K562 (cell line): ENCODE measurements around the gene CHCHD1. TPM values are rescaled to one million over a fixed set of nuclear protein-coding genes. Genes with fewer than 3 reads are reported as not detected.
A peak's percentile ranks its signal among the peaks of the same experiment; 100 is the strongest.

Experiments used
- CBX2 ChIP-seq: fragments of 200-600 bp; sonication (generic); IDR thresholded peaks from one replicate; pipeline ENCODE4 v1.6.1; 2012; ENCODE audit warnings: mild to moderate bottlenecking, low read length, inconsistent platforms; ENCODE audit not compliant: insufficient read depth, poor library complexity, severe bottlenecking
- CHD1 ChIP-seq: fragments of 200-600 bp; sonication (generic); IDR thresholded peaks from one replicate; pipeline ENCODE4 v1.6.1; 2012; ENCODE audit warnings: mild to moderate bottlenecking, moderate library complexity, low read length, inconsistent platforms
- CXXC5 ChIP-seq: fragments of 250-450 bp; sonication (Bioruptor Pico); IDR thresholded peaks from 2 replicates; pipeline ENCODE4 v1.8.0; 2022; ENCODE audit warnings: inconsistent platforms, mild to moderate bottlenecking, moderate library complexity
- DACH1 ChIP-seq: fragments of 450-650 bp; IDR thresholded peaks from 2 replicates; pipeline ENCODE4 v1.6.1; 2018; ENCODE audit not compliant: partially characterized antibody
- FOXM1 ChIP-seq, 2 experiments: fragments of 450-650 bp in 1 of 2; sonication (generic) in 1 of 2; formaldehyde crosslinking in 1 of 2; IDR thresholded peaks; 2 replicates each; pipeline versions ENCODE4 v1.6.1 to v1.9.0; 2017 to 2022; ENCODE audit warnings: low read depth in 2 of 2, mild to moderate bottlenecking in 2 of 2, missing genetic modification reagents in 1 of 2, moderate library complexity in 1 of 2
- FOXP4 ChIP-seq: sonication (generic); formaldehyde crosslinking; IDR thresholded peaks from 2 replicates; pipeline ENCODE4 v1.8.0; 2022; ENCODE audit warnings: mild to moderate bottlenecking, missing genetic modification reagents, borderline replicate concordance
- MEF2D ChIP-seq: conservative IDR thresholded peaks from 2 replicates; pipeline ENCODE4 v1.6.1; 2016; ENCODE audit warnings: low read depth, missing genetic modification characterization, missing compliant biosample characterization
- NFRKB ChIP-seq: fragments of 450-650 bp; IDR thresholded peaks from 2 replicates; pipeline ENCODE4 v1.6.1; 2016; ENCODE audit warnings: low read depth
- NUFIP1 ChIP-seq: fragments of 450-650 bp; IDR thresholded peaks from 2 replicates; pipeline ENCODE4 v1.6.1; 2018; ENCODE audit not compliant: partially characterized antibody
- POU5F1 ChIP-seq: fragments of 150-350 bp; IDR thresholded peaks from 2 replicates; pipeline ENCODE4 v1.6.1; 2014; ENCODE audit warnings: borderline replicate concordance, low read length, low read depth, mild to moderate bottlenecking; ENCODE audit not compliant: partially characterized antibody
- TAF1 ChIP-seq: IDR thresholded peaks from 2 replicates; pipeline ENCODE4 v1.6.1; 2011; ENCODE audit warnings: mild to moderate bottlenecking, low read length, moderate library complexity; ENCODE audit not compliant: insufficient read depth, control insufficient read depth, severe bottlenecking; ENCODE audit errors: extremely low read depth
- TARDBP ChIP-seq: fragments of 450-650 bp; IDR thresholded peaks from 2 replicates; pipeline ENCODE4 v1.6.1; 2016
- TBL1XR1 ChIP-seq, 2 experiments: IDR thresholded peaks; 2 replicates each; pipeline ENCODE4 v1.6.1; 2012; ENCODE audit warnings: improper control_type of control experiment in 2 of 2, low read length in 2 of 2, mild to moderate bottlenecking in 1 of 2
- TFAM ChIP-seq: fragments of 250-450 bp; sonication (Bioruptor Pico); conservative IDR thresholded peaks from 2 replicates; pipeline ENCODE4 v1.5.0; 2021; ENCODE audit warnings: mild to moderate bottlenecking, moderate library complexity
- TGIF2 ChIP-seq: sonication (generic); formaldehyde crosslinking; IDR thresholded peaks from 2 replicates; pipeline ENCODE4 v1.8.1; 2022; ENCODE audit warnings: mild to moderate bottlenecking, missing genetic modification reagents, moderate library complexity
- ZBTB17 ChIP-seq: fragments of 450-650 bp; formaldehyde crosslinking; IDR thresholded peaks from 2 replicates; pipeline ENCODE4 v1.4.0; 2020; ENCODE audit warnings: mild to moderate bottlenecking
- ZBTB7A ChIP-seq: IDR thresholded peaks from 2 replicates; pipeline ENCODE4 v1.6.1; 2011; ENCODE audit warnings: low read depth, mild to moderate bottlenecking, low read length, moderate library complexity, borderline replicate concordance; ENCODE audit not compliant: control insufficient read depth
- ZNF696 ChIP-seq: fragments of 250-450 bp; sonication (Bioruptor Pico); conservative IDR thresholded peaks from 2 replicates; pipeline ENCODE4 v1.4.0; 2020; ENCODE audit warnings: mild to moderate bottlenecking, moderate library complexity
- ZSCAN29 ChIP-seq: fragments of 450-650 bp; IDR thresholded peaks from 2 replicates; pipeline ENCODE4 v1.6.1; 2017
- polyA plus RNA-seq, 8 experiments: library from polyadenylated mRNA; depleted of rRNA in 4 of 8; stranded (reverse) in 5 of 8; unstranded in 3 of 8; fragments of >200 nt; fragmentation: Nextera tagmentation in 2 of 8; fragmentation: Illumina TruSeq in 1 of 8; extraction: Ambion mirVana in 2 of 8; extraction: Trizol in 1 of 8; gene quantifications; 2 replicates each; pipeline versions ENCODE4 v1.2.1 to v1.2.3, GENCODE V29; 2011 to 2014; ENCODE audit warnings: inconsistent platforms in 1 of 8, missing spikeins in 1 of 8
- total RNA-seq, 7 experiments: library from RNA; depleted of rRNA in 6 of 7; stranded (reverse); fragments of >200 nt in 6 of 7; fragmentation: Illumina TruSeq in 2 of 7; extraction: Trizol in 2 of 7; gene quantifications; 2 replicates each; pipeline versions ENCODE4 v1.2.1 to v1.2.3, GENCODE V29; 2011 to 2021; ENCODE audit warnings: low replicate concordance in 1 of 7
- TF ChIP-seq, protein P1 (sequence below): fragments of 450-650 bp; conservative IDR thresholded peaks from 2 replicates; pipeline ENCODE4 v1.6.1; 2016; ENCODE audit warnings: missing genetic modification characterization, low read depth, mild to moderate bottlenecking, missing compliant biosample characterization, moderate library complexity
- TF ChIP-seq, protein P2 (sequence below): fragments of 200-400 bp; formaldehyde crosslinking; IDR thresholded peaks from 2 replicates; pipeline ENCODE4 v1.6.1; 2017; ENCODE audit warnings: mild to moderate bottlenecking, low read depth, low read length, moderate library complexity
- TF ChIP-seq, protein P3 (sequence below), 2 experiments: fragments of 250-450 bp in 1 of 2; fragments of 450-650 bp in 1 of 2; sonication (Bioruptor Pico) in 1 of 2; IDR thresholded peaks; 2 replicates each; pipeline versions ENCODE4 v1.6.1 to v1.8.0; 2016 to 2021; ENCODE audit warnings: mild to moderate bottlenecking in 2 of 2, moderate library complexity in 2 of 2, missing compliant biosample characterization in 1 of 2, missing genetic modification characterization in 1 of 2

The CHCHD1 gene
- total and polyA plus RNA-seq, 9 of the 15 experiments (the other 6 are each of a cell fraction or from before 2014, with no cell fraction given) = 52.9 to 126 (median 83.4) TPM

DNA sequence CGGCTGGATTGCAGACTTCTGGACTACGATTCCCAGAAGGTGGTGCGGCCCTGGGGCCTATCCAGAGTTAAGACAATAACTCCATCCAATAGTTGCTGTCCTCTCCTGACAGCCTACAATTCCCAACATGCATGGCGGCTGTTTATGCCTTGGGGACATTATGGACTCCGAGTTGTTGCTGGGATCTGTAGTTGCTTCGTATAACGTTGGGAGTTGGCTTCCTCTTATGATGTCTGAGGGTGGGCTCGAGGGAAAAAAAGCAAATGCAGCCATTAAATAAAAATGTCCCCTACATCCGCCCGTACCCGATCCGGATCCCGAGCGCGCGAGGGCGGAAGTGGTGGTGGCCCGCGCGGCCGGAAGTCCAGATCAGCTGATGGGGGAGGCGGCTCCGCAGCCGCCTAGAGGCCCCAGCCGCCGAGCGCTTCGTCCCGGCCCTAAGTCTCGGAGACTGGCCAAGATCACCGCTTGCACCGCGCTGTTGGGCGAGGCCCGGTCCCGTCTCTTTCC lies 3.4 kb downstream of the CHCHD1 start, which contains the start of gene ZSWIM8 (continued):
- no peak for TF ChIP-seq CHD1
- no peak for TF ChIP-seq ZSCAN29
- TF ChIP-seq, protein P1, sequence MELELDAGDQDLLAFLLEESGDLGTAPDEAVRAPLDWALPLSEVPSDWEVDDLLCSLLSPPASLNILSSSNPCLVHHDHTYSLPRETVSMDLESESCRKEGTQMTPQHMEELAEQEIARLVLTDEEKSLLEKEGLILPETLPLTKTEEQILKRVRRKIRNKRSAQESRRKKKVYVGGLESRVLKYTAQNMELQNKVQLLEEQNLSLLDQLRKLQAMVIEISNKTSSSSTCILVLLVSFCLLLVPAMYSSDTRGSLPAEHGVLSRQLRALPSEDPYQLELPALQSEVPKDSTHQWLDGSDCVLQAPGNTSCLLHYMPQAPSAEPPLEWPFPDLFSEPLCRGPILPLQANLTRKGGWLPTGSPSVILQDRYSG (tag) = no peak
- TF ChIP-seq TGIF2 = peak; percentile 33; the same call in 1 of the 2 replicates
- TF ChIP-seq TFAM (CRISPR knock-in tag) = no peak
- TF ChIP-seq MEF2D (tag) = no peak
- TF ChIP-seq CBX2 = no peak
- no peak for TF ChIP-seq FOXP4
- peak; percentile 85 for TF ChIP-seq CXXC5 (CRISPR knock-in tag)
- TF ChIP-seq POU5F1 = peak; percentile 79
- TF ChIP-seq NUFIP1 = no peak
- TF ChIP-seq, protein P2, sequence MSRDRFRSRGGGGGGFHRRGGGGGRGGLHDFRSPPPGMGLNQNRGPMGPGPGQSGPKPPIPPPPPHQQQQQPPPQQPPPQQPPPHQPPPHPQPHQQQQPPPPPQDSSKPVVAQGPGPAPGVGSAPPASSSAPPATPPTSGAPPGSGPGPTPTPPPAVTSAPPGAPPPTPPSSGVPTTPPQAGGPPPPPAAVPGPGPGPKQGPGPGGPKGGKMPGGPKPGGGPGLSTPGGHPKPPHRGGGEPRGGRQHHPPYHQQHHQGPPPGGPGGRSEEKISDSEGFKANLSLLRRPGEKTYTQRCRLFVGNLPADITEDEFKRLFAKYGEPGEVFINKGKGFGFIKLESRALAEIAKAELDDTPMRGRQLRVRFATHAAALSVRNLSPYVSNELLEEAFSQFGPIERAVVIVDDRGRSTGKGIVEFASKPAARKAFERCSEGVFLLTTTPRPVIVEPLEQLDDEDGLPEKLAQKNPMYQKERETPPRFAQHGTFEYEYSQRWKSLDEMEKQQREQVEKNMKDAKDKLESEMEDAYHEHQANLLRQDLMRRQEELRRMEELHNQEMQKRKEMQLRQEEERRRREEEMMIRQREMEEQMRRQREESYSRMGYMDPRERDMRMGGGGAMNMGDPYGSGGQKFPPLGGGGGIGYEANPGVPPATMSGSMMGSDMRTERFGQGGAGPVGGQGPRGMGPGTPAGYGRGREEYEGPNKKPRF = no peak
- peak; percentile 60 for TF ChIP-seq TAF1
- TF ChIP-seq NFRKB = 0 out of 2 replicates have a peak, but pooled peaks have one; percentile 55
- TF ChIP-seq ZBTB7A = peak; percentile 40; the same call in 1 of the 2 replicates
- TF ChIP-seq ZNF696 (CRISPR knock-in tag) = no peak
- TF ChIP-seq TARDBP = 0 out of 2 replicates have a peak, but pooled peaks have one; percentile 24
- no peak for TF ChIP-seq TBL1XR1 (IDR thresholded peaks at IDR 0.05; ENCODE audit: low read length in 2 of 2)
- peak; percentile 100 for TF ChIP-seq DACH1
- TF ChIP-seq, protein P3, sequence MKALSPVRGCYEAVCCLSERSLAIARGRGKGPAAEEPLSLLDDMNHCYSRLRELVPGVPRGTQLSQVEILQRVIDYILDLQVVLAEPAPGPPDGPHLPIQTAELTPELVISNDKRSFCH (CRISPR knock-in tag; IDR thresholded peaks at IDR 0.05) = no peak
- TF ChIP-seq, protein P3 (tag; IDR thresholded peaks at IDR 0.05) = no peak
- no peak for TF ChIP-seq FOXM1 (IDR thresholded peaks at IDR 0.05; ENCODE audit: low read depth)
- TF ChIP-seq FOXM1 (CRISPR knock-in tag; IDR thresholded peaks at IDR 0.05; ENCODE audit: low read depth) = 0 out of 2 replicates have a peak, but pooled peaks have one; percentile 9
- TF ChIP-seq ZBTB17 (CRISPR knock-in tag) = peak; percentile 67; the same call in 1 of the 2 replicates
